ENCODE results near the gene IL1R2. TPM values are rescaled to one million over a fixed set of nuclear protein-coding genes. Genes with fewer than 3 reads are reported as not detected.

IL1R2 gene
- polyA plus RNA-seq, 1 donor (not counting 4 experiments of a cell fraction or from before 2014, with no cell fraction given), result 57.3 TPM

DNA sequence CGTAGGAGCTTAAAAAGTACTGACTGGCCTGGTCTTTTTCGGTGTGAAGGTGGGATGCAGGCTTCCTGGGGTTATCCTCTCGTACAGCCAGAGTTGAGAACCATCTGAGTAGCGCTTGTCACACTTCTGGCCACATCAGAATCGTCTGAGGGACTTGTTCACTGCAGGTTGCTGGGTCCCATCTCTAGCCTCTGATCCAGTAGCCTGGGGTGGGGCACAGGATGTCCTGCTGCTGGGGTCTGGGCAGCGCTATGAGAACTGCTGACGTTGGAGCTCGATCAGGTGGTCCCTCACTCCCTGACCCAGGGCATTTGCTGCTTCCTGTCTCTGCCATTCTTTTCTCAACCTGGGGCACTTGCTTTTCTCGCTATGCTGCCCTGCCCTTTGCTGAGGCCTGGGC, 7.1 kb upstream of the IL1R2 start:
- H3K27ac ChIP-seq (ENCODE audit: control insufficient read depth, insufficient read depth, low read length), result peak overlapping the region; percentile 89
- H3K9me1 ChIP-seq (ENCODE audit: control insufficient read depth, extremely low read depth, insufficient read depth, low read length), result no peaks in the 10 kb centered on the region
- no peaks in the 10 kb centered on the region for H4K20me1 ChIP-seq (ENCODE audit: control insufficient read depth, extremely low read depth, insufficient read depth, low read length)
- peak overlapping the region in 1 of 3 experiments; percentile 42 for H3K4me3 ChIP-seq (ENCODE audit: control insufficient read depth in 2 of 3, extremely low read depth in 1 of 3, insufficient read depth in 2 of 3, low read depth in 1 of 3, low read length in 3 of 3)
- DNase-seq (ENCODE audit: low read depth, low spot score) (no peak), FAIRE-seq (no peak)
- TF ChIP-seq EZH2 (IDR thresholded peaks at IDR 0.05; ENCODE audit: low read length), result no peak
- TF ChIP-seq, protein P1, sequence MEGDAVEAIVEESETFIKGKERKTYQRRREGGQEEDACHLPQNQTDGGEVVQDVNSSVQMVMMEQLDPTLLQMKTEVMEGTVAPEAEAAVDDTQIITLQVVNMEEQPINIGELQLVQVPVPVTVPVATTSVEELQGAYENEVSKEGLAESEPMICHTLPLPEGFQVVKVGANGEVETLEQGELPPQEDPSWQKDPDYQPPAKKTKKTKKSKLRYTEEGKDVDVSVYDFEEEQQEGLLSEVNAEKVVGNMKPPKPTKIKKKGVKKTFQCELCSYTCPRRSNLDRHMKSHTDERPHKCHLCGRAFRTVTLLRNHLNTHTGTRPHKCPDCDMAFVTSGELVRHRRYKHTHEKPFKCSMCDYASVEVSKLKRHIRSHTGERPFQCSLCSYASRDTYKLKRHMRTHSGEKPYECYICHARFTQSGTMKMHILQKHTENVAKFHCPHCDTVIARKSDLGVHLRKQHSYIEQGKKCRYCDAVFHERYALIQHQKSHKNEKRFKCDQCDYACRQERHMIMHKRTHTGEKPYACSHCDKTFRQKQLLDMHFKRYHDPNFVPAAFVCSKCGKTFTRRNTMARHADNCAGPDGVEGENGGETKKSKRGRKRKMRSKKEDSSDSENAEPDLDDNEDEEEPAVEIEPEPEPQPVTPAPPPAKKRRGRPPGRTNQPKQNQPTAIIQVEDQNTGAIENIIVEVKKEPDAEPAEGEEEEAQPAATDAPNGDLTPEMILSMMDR (optimal IDR thresholded peaks at IDR 0.05 in 1 of 3, IDR thresholded peaks at IDR 0.05 in 1 of 3, conservative IDR thresholded peaks at IDR 0.05 in 1 of 3; ENCODE audit: extremely low read depth in 1 of 3, insufficient read depth in 2 of 3, low read length in 3 of 3), result no peak
- H3K36me3 ChIP-seq (ENCODE audit: control insufficient read depth in 2 of 2, extremely low read depth in 1 of 2, insufficient read depth in 2 of 2, low read length in 2 of 2), result no peaks in the 10 kb centered on the region
- peak overlapping the region; percentile 81 for H3K4me2 ChIP-seq (ENCODE audit: control insufficient read depth, extremely low read depth, insufficient read depth, low read depth, low read length)
- no peaks in the 10 kb centered on the region for H3K9me3 ChIP-seq (ENCODE audit: control insufficient read depth, low read depth, low read length)
- H3K4me1 ChIP-seq (ENCODE audit: control insufficient read depth, extremely low read depth, insufficient read depth, low read length), result peaks cover 70% of the 10 kb centered on the region
- no peak overlapping the region for H2AFZ ChIP-seq (ENCODE audit: control insufficient read depth, low read length)
- dilution Hi-C loops (cut with MboI; ENCODE audit: extremely low pct_ligation_motif_present, low sequenced_read_pairs), result no loop called here
- H3K9ac ChIP-seq (ENCODE audit: control insufficient read depth, extremely low read depth, insufficient read depth, low read length), result peak overlapping the region; percentile 65
- H3K79me2 ChIP-seq (ENCODE audit: control insufficient read depth, insufficient read depth, low read length), result no peaks in the 10 kb centered on the region
- H3K27me3 ChIP-seq (ENCODE audit: control insufficient read depth, extremely low read depth, insufficient read depth, low read length), result no peaks in the 10 kb centered on the region

DNA sequence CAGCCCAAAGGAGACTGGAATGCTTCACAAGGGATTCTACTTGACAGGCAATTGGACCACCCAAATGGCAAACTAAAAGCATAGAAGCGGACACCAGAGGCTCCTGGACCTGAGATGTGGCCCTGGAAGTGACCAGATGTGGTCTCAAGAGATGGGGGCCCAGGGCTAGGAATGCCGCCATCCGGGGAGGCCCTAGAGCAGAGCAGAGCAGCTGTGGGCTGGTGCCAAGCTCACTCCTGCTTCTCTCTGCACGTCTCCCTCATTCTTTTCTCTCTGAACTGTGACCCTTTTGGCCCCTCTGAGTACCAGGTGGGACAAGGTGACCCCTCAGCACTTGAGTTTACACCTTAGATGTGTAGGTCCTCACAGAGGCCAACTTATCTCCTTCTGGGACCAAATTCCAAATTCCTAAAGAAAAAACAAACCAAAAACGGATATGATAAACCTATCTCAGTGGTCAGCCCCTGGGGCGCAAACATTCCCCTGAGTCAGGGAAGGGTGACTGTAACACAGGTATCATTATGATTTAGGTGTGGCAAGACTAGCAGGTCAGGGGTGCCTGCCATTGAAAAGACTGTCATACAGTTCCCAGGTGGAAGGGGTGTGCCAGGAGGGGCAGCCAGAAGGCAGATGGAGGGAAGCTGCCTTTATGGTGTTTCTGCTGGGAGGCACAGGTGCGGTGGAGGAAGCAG, 6.5 kb upstream of the IL1R2 start:
- H3K27ac ChIP-seq (ENCODE audit: control insufficient read depth, insufficient read depth, low read length), result peak overlapping the region; percentile 89
- H2AFZ ChIP-seq (ENCODE audit: control insufficient read depth, low read length), result no peak overlapping the region
- DNase-seq (ENCODE audit: low read depth, low spot score), result peak; percentile 87
- TF ChIP-seq, protein P1 (optimal IDR thresholded peaks at IDR 0.05 in 1 of 3, IDR thresholded peaks at IDR 0.05 in 1 of 3, conservative IDR thresholded peaks at IDR 0.05 in 1 of 3; ENCODE audit: extremely low read depth in 1 of 3, insufficient read depth in 2 of 3, low read length in 3 of 3), result no peak
- TF ChIP-seq EZH2 (IDR thresholded peaks at IDR 0.05; ENCODE audit: low read length), result no peak
- H3K4me1 ChIP-seq (ENCODE audit: control insufficient read depth, extremely low read depth, insufficient read depth, low read length), result peaks cover 64% of the 10 kb centered on the region
- H3K9me3 ChIP-seq (ENCODE audit: control insufficient read depth, low read depth, low read length), result no peaks in the 10 kb centered on the region
- H3K4me3 ChIP-seq (ENCODE audit: control insufficient read depth in 2 of 3, extremely low read depth in 1 of 3, insufficient read depth in 2 of 3, low read depth in 1 of 3, low read length in 3 of 3), result peak overlapping the region in 1 of 3 experiments; percentile 48
- H4K20me1 ChIP-seq (ENCODE audit: control insufficient read depth, extremely low read depth, insufficient read depth, low read length), result no peaks in the 10 kb centered on the region
- no peaks in the 10 kb centered on the region for H3K27me3 ChIP-seq (ENCODE audit: control insufficient read depth, extremely low read depth, insufficient read depth, low read length)
- peak; percentile 95 for FAIRE-seq
- H3K36me3 ChIP-seq (ENCODE audit: control insufficient read depth in 2 of 2, extremely low read depth in 1 of 2, insufficient read depth in 2 of 2, low read length in 2 of 2), result no peaks in the 10 kb centered on the region
- peak overlapping the region; percentile 81 for H3K4me2 ChIP-seq (ENCODE audit: control insufficient read depth, extremely low read depth, insufficient read depth, low read depth, low read length)
- peak overlapping the region; percentile 65 for H3K9ac ChIP-seq (ENCODE audit: control insufficient read depth, extremely low read depth, insufficient read depth, low read length)
- H3K79me2 ChIP-seq (ENCODE audit: control insufficient read depth, insufficient read depth, low read length), result no peaks in the 10 kb centered on the region
- dilution Hi-C loops (cut with MboI; ENCODE audit: extremely low pct_ligation_motif_present, low sequenced_read_pairs), result no loop called here
- H3K9me1 ChIP-seq (ENCODE audit: control insufficient read depth, extremely low read depth, insufficient read depth, low read length), result no peaks in the 10 kb centered on the region

Measured in keratinocyte (primary cell).